HEK293 (cell line): Measurements from ENCODE around the gene ASIC3.

Experiments used
- GFI1B ChIP-seq: fragments of 450-650 bp; formaldehyde crosslinking; IDR thresholded peaks from 2 replicates; pipeline ENCODE4 v1.5.1; 2016; ENCODE audit warnings: missing biosample characterization, missing genetic modification characterization
- PRDM4 ChIP-seq: fragments of 450-650 bp; formaldehyde crosslinking; IDR thresholded peaks from 2 replicates; pipeline ENCODE4 v1.5.1; 2017; ENCODE audit warnings: missing biosample characterization, missing genetic modification characterization
- TRIM28 ChIP-seq: IDR thresholded peaks from 2 replicates; pipeline ENCODE4 v1.6.1; 2011; ENCODE audit warnings: low read length, control low read depth, borderline replicate concordance
- YY1 ChIP-seq: fragments of 450-650 bp; formaldehyde crosslinking; IDR thresholded peaks from 2 replicates; pipeline ENCODE4 v1.5.1; 2018; ENCODE audit warnings: missing biosample characterization, missing genetic modification characterization
- ZNF140 ChIP-seq: fragments of 450-650 bp; formaldehyde crosslinking; IDR thresholded peaks from 2 replicates; pipeline ENCODE4 v1.5.1; 2016; ENCODE audit warnings: missing biosample characterization, missing genetic modification characterization
- ZNF768 ChIP-seq: fragments of 450-650 bp; formaldehyde crosslinking; IDR thresholded peaks from 2 replicates; pipeline ENCODE4 v1.5.1; 2018; ENCODE audit warnings: missing biosample characterization, mild to moderate bottlenecking, missing genetic modification characterization
- TF ChIP-seq, protein P1 (sequence below): fragments of 450-650 bp; formaldehyde crosslinking; IDR thresholded peaks from 2 replicates; pipeline ENCODE4 v1.5.1; 2016; ENCODE audit warnings: missing biosample characterization, missing genetic modification characterization

- TF ChIP-seq, protein P1, sequence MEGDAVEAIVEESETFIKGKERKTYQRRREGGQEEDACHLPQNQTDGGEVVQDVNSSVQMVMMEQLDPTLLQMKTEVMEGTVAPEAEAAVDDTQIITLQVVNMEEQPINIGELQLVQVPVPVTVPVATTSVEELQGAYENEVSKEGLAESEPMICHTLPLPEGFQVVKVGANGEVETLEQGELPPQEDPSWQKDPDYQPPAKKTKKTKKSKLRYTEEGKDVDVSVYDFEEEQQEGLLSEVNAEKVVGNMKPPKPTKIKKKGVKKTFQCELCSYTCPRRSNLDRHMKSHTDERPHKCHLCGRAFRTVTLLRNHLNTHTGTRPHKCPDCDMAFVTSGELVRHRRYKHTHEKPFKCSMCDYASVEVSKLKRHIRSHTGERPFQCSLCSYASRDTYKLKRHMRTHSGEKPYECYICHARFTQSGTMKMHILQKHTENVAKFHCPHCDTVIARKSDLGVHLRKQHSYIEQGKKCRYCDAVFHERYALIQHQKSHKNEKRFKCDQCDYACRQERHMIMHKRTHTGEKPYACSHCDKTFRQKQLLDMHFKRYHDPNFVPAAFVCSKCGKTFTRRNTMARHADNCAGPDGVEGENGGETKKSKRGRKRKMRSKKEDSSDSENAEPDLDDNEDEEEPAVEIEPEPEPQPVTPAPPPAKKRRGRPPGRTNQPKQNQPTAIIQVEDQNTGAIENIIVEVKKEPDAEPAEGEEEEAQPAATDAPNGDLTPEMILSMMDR (tag by site-specific recombination), result no peak
- TF ChIP-seq ZNF768 (tag by site-specific recombination), result no peak
- TF ChIP-seq TRIM28, result no peak
- TF ChIP-seq YY1 (tag by site-specific recombination), result no peak
- no peak for TF ChIP-seq ZNF140
- no peak for TF ChIP-seq GFI1B (tag by site-specific recombination)
- TF ChIP-seq PRDM4 (tag by site-specific recombination), result no peak
Measured at GRCh38 chr7:151012031-151012692, 36.2 kb upstream of the ASIC3 start.
